HG02885 (cell line): ENCODE data around the gene EXOSC7.
"Not testable (repeated sequence)": the region's sequence is repeated elsewhere in the genome, so short reads cannot be mapped to it uniquely, and the experiment has no call there.

Experiments used
- ATAC-seq: cut with Tn5 transposase; IDR thresholded peaks from one replicate; pipeline ENCODE4 v1.9.1; 2021; ENCODE audit warnings: mild to moderate bottlenecking; ENCODE audit not compliant: unreplicated experiment, poor library complexity

Gene EXOSC7

DNA sequence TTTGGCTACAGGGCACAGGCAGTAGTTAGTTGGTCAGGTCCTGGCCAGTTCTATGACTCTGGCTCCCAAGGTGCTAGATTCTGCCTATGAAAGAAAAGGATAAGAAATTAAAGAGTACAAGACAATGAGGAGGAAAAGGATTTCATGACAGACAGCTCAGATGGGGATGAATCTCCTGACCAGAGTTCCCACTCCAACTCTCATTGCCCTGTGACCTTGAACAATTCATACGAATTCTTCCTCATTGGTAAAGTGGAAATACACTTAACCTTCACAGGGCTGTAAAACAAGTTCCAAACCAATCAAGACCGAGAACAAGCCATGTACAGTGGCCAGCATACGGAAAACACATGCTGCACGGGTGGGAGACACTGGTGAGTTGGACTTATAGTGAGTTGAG, 73.8 kb downstream of the EXOSC7 start:
- ATAC-seq = no peak

DNA sequence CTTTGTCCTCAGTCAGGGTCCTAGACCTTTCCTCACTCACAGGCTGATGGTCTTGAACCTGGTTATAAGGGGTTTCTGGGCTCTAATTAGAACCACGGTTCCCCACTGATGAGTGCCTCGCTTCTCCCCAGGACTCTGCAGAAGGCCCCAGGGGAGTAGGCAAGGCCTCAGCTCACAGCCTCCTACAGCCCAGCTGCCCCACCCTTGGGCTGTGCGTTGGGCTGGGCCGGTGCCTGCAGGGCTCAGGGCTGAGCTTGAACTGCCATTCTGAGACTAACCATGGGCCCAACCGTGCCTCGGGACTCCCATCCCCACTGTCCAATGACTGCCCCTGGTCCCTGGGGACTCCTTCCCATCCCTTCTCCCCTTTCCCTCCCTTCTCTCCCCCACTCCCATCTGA, 75.6 kb downstream of the EXOSC7 start:
- no peak for ATAC-seq

DNA sequence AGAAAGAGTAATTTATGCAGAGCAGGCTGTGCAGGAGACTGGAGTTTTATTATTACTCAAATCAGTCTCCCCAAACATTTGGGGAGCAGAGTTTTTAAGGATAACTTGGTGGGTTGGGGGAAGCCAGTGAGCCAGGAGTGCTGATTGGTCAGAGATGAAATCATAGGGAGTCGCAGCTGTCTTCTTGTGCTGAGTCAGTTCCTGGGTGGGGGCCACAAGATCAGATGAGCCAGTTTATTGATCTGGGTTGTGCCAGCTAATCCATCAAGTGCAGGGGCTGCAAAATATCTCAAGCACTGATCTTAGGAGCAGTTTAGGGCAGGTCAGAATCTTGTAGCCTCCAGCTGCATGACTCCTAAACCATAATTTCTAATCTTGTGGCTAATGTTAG, 77.8 kb downstream of the EXOSC7 start:
- not testable (repeated sequence) for ATAC-seq

DNA sequence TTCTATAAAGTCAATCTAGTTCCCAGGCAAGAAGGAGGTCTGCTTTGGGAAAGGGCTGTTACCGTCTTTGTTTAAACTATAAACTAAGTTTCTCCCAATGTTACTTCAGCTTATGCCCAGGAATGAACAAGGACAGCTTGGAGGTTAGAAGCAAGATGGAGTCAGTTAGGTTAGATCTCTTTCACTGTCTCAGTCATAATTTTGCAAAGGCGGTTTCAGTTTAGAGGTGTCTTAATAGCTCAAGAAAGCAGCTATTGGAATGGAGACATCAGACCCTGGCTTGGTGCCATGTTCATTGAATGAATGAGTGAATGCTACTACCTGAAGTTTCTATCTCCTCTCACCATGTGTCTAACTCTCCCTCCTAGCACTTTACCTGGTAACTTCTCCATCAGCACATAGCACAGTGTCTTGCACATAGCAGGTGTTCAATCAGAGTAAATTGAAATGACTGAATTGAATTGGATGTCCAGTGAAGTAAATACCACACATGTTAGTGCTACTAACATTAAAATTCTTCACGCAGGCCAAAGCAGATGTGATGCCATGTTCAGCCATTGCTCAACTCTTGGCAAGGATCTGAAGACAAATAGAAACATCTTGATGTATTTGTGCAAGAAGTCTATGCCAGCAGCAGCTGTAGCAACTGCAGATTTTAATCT, 78.3 kb downstream of the EXOSC7 start:
- ATAC-seq = no peak

DNA sequence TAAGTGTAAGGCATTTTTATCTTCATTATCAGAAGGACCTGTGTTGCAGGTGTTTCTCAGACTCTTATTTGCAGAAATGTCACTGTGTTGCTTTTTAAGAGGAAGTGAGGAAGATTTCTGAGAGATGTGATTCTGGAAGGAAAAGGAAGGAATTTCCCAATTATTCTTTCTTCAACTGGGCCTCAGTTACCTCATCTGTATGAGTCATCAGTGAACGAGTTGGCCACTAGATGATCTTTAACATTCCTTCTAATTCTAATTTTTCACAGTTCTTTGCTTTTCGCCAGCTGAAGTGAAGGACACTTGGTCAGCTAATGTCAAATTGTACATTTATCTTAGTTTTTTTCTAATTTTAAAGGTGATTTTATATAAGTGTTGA, 79.0 kb downstream of the EXOSC7 start:
- ATAC-seq = no peak

DNA sequence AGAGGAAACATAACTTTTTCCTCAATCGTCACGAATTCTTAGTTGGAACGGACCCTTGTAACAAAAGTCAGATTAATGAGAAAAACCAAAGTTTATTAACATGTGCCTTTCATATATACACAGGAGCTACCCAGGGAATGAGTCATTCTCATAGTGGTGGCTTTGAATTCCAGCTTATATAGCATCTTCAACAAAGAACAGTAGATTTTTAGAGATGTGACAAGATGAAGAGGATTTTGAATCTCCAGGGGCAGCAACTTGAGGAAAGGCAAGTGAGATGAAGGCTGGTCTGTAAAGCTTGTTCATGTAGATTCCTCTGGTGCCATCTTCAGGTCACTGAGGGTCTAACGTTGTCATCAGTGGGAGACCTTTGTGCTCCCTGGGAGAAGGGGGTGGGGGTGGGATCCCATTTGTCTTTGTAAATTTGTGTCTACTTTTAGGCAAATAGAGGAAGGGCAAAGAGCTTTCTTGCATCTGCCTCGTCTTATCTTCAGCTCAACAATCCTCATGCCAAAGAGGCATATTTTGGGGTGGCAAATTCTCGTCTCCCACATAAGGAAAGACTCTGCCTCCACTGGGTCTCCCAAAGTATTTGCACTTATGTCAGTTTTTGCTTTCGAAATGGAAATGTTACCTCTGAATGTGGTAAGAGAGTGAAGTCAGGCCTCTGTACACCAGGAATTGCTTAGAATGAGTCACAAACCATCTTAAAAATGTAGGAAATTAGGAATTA, 79.5 kb downstream of the EXOSC7 start:
- ATAC-seq = no peak

DNA sequence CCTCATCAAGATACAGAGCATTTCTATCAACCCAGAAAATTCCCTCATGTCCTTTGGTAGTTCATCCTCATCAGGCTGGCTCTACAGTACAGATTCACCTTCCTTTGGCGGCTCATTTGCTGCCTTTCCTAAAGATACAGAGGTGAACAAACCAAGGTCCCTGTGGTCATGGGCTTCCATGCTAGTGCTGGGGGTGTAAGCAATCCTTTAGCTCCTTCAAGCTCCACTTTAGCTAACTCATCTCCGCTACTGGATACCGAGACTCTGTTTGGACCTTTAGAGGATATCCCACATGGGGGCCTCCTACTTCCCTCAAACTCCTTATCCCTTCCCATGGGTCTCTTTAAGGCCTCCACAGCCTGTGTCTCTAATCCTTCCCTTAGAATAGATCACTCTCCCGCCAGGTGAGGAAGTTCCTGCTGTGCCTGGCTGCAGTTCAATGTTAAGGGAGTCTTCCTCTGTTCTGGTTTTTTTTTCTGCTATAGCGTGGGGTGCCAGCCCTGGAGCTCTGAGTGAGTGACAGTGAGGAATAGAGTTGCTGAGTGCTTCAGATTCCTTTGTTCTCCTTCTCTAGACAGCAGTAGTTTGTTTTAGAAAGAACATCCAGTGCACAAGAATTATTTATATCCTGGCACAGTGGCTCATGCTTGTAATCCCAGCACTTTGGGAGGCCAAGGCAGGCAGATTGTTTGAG, 80.7 kb downstream of the EXOSC7 start:
- no peak for ATAC-seq

DNA sequence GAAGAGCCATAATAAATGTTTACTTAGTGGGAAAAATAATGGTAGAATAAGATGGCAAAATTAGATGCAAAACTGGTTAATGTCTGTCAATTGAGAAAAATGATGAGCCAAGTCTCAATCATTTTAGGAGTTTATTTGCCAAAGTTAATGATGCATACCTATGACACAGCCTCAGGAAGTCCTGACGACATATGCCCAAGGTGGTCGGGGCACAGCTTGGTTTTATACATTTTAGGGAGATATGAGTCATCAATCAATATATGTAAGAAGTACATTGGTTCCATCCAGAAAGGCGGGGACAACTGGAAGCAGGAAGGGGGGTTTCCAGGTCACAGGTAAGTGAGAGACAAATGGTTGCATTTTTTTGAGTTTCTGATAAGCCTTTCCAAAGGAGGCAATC, 81.5 kb downstream of the EXOSC7 start:
- no peak for ATAC-seq

DNA sequence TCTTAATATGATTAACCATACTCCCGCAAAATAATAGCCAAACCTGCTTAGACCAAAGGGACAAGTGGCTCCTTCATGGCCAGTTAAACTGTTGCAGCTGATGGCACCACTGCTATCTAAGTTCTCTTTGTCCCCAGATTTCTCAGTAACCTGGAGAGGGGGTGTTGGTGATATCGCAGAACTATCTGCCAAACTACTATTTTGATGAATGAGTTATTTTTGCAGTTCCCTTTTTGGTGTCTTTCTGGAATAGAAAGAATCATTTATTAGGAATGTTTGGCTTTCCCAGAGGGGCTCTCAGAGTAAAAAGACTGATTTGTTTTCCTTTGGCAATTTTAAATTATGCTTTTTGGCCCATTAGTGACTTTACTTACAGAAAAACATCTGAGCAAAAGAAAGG, 83.1 kb downstream of the EXOSC7 start:
- no peak for ATAC-seq

DNA sequence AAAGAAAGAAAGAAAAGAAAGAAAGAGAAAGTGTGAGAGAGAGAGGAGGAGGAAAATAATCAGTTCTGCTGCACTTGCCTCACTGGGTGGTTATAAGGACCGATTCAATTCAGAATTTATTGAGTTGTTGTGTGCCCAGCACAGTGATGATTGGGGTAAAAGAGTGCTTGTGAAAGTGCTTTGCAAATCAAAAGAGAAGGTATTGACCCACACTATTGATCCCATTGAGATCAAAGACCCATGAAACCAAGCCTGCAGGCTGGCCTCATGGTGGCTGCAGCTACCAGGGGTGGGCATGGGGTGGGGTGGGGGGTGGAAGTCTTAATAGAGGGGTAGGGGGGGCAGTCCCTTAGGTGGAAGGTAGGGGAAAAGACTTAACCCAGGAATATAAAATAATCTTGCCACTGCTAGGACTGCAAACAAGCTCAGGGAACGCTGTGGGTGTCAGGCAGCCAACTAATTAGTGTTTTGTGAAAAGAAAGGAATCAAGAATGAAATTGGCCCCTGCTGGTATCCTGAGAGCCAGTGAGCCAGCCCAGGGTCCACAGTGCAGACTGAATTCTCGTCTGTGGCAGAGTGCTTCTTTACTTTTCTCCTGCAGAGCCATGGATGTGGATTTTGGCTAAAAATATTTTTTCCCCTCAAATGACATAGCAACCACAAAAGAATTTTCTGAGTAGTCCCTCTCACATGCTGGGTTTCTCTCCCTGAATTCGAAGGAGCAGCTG, 84.3 kb downstream of the EXOSC7 start:
- no peak for ATAC-seq
